Measurements from ENCODE around the gene DARS2. TPM values are rescaled to one million over a fixed set of nuclear protein-coding genes. Genes with fewer than 3 reads are reported as not detected.

The DARS2 gene
- total and polyA plus RNA-seq, 10 of the 15 experiments (the other 5 are each of a cell fraction or from before 2014, with no cell fraction given): 23.9 to 69.7 (median 37.3) TPM

GRCh38 chr1:173852105-173852504, 27.6 kb downstream of the DARS2 start:
- no peak overlapping the region for H3K27ac ChIP-seq (ENCODE audit: control insufficient read depth, insufficient read depth)
- ChIA-PET CTCF (interaction anchor here (1.4 to 1.7 kb wide), 2 partner anchors 13 to 15 kb away, joined by 3 to 7 read pairs; no protein-coding TSS in a partner anchor), RAD21 (ENCODE audit: unreplicated experiment) (no interaction called here), SMC1A (ENCODE audit: uncharacterized antibody, unreplicated experiment) (interaction anchor here (0.7 kb wide), 1 partner anchor 109 kb away, joined by 3 read pairs; no protein-coding TSS in a partner anchor), POLR2A (interaction anchor here (0.8 to 1.2 kb wide), 3 partner anchors 11 to 25 kb away, joined by 3 to 6 read pairs (median 4); no protein-coding TSS in a partner anchor)
- H4K20me1 ChIP-seq (ENCODE audit: control insufficient read depth, insufficient read depth): no peaks in the 10 kb centered on the region
- no peak for FAIRE-seq
- H2AFZ ChIP-seq (ENCODE audit: control insufficient read depth, low read depth, low read length): no peak overlapping the region
- H3K4me2 ChIP-seq (ENCODE audit: control insufficient read depth, insufficient read depth): no peak overlapping the region
- H3K9ac ChIP-seq (ENCODE audit: control insufficient read depth, insufficient read depth, low read length): no peak overlapping the region
- H3K4me1 ChIP-seq (ENCODE audit: control insufficient read depth, insufficient read depth, low read length): no peaks in the 10 kb centered on the region
- no peak for ATAC-seq
- no TSS peak for BruUV-seq (replicated peaks)
- H3K36me3 ChIP-seq (ENCODE audit: control insufficient read depth in 2 of 2, insufficient read depth in 2 of 2, low read length in 1 of 2): peaks cover 1 to 4% of the 10 kb centered on the region in 2 experiments; a peak in 3 of 4 replicates
- in situ Hi-C loops (cut with MboI) (no loop called here), intact Hi-C loops (cut with micrococcal nuclease; ENCODE audit: unreplicated experiment) (no loop called here)
- H3K4me3 ChIP-seq: no peak overlapping the region
- H3K9me3 ChIP-seq (replicated peaks; ENCODE audit: control insufficient read depth, insufficient read depth, low read length): no peaks in the 10 kb centered on the region
- 83% methylated on average over 4 of the region's 4 CpGs for WGBS (ENCODE audit: insufficient coverage, insufficient replicate concordance, low lambda C conversion rate, missing lambda C conversion rate)
- no peaks in the 10 kb centered on the region for H3K27me3 ChIP-seq (replicated peaks in 1 of 2; ENCODE audit: control insufficient read depth in 2 of 2, insufficient read depth in 2 of 2, low read length in 1 of 2)
- DNase-seq (ENCODE audit: low read depth, low spot score): no peak
- no peaks in the 10 kb centered on the region for H3K79me2 ChIP-seq (ENCODE audit: control insufficient read depth, insufficient read depth, low read length)
- TF ChIP-seq ZZZ3 (IDR thresholded peaks at IDR 0.05; ENCODE audit: control insufficient read depth, insufficient read length, low read depth): no peak
- no peak for TF ChIP-seq ZNF687 (IDR thresholded peaks at IDR 0.05)
- TF ChIP-seq SIN3A (IDR thresholded peaks at IDR 0.05; ENCODE audit: low read depth, low read length): no peak
- no peak for TF ChIP-seq CEBPB (IDR thresholded peaks at IDR 0.05; ENCODE audit: borderline replicate concordance in 1 of 2, low read depth in 2 of 2, low read length in 2 of 2)
- TF ChIP-seq PML (IDR thresholded peaks at IDR 0.05; ENCODE audit: low read length): no peak
- no peak for TF ChIP-seq ZNF24 (IDR thresholded peaks at IDR 0.05)
- TF ChIP-seq, protein P1, sequence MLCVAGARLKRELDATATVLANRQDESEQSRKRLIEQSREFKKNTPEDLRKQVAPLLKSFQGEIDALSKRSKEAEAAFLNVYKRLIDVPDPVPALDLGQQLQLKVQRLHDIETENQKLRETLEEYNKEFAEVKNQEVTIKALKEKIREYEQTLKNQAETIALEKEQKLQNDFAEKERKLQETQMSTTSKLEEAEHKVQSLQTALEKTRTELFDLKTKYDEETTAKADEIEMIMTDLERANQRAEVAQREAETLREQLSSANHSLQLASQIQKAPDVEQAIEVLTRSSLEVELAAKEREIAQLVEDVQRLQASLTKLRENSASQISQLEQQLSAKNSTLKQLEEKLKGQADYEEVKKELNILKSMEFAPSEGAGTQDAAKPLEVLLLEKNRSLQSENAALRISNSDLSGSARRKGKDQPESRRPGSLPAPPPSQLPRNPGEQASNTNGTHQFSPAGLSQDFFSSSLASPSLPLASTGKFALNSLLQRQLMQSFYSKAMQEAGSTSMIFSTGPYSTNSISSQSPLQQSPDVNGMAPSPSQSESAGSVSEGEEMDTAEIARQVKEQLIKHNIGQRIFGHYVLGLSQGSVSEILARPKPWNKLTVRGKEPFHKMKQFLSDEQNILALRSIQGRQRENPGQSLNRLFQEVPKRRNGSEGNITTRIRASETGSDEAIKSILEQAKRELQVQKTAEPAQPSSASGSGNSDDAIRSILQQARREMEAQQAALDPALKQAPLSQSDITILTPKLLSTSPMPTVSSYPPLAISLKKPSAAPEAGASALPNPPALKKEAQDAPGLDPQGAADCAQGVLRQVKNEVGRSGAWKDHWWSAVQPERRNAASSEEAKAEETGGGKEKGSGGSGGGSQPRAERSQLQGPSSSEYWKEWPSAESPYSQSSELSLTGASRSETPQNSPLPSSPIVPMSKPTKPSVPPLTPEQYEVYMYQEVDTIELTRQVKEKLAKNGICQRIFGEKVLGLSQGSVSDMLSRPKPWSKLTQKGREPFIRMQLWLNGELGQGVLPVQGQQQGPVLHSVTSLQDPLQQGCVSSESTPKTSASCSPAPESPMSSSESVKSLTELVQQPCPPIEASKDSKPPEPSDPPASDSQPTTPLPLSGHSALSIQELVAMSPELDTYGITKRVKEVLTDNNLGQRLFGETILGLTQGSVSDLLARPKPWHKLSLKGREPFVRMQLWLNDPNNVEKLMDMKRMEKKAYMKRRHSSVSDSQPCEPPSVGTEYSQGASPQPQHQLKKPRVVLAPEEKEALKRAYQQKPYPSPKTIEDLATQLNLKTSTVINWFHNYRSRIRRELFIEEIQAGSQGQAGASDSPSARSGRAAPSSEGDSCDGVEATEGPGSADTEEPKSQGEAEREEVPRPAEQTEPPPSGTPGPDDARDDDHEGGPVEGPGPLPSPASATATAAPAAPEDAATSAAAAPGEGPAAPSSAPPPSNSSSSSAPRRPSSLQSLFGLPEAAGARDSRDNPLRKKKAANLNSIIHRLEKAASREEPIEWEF (IDR thresholded peaks at IDR 0.05; ENCODE audit: insufficient replicate concordance, low read depth, low read length): no peak
- TF ChIP-seq ZBTB40 (IDR thresholded peaks at IDR 0.05; ENCODE audit: borderline replicate concordance): no peak

Data from GM12878 (cell line).